Activated naive CD8-positive, alpha-beta T cell treated with anti-CD3 and anti-CD28 coated beads, Interleukin-2, amount 50 U/mL, for 16 hours (primary cell): ENCODE measurements around the gene RAG2.

ENCODE experiments used
- DNase-seq: peaks from one replicate; pipeline ENCODE4 v3.0.0-alpha.2; 2020; ENCODE audit warnings: low read depth, low spot score

Gene RAG2

DNA sequence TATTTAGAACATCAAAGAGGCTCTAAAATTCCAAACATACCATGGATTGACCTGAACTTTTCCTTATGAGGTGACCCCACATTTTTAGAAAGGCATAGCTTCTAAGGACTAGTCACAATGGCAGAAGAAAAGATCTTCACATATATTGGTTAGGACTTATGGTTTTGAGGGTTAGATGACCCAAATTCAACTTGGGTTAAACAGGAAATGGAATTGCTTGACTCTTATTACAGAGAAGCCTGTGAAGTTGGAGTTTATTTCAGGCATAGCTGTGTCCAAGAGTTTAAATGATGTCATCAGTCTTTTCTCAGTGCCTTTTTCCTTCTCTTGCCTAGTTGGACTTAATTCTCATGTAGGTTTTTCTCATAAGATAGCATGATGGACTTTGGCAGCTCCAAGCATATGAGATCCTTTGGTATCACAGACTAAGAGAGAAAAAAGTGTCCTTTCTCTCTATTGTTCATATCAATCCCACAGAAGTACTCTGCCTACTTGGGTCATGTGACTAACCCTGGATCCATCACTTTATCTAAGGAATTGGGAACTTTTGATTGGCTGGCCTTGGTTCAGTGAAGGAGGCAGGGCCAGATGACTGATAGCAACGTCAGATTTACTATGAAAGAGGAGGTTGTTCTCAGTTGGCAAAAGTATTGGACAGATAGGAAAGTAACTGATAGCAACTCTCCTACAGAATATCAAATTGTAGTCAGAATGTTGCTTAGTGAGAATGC lies 47.5 kb downstream of the RAG2 start:
- no peak for DNase-seq
